HG02571 (cell line): Measurements from ENCODE around the gene TIPARP.
A peak's percentile ranks its signal among the peaks of the same experiment; 100 is the strongest.

ENCODE experiments used
- ATAC-seq: cut with Tn5 transposase; IDR thresholded peaks from one replicate; pipeline ENCODE4 v1.9.1; 2021; ENCODE audit warnings: mild to moderate bottlenecking, moderate library complexity; ENCODE audit not compliant: unreplicated experiment

The TIPARP gene

GRCh38 chr3:156675830-156676767 is 1.7 kb downstream of the TIPARP start:
- no peak for ATAC-seq

- ATAC-seq, result no peak
Measured at GRCh38 chr3:156676768-156677479, 2.5 kb downstream of the TIPARP start.

DNA sequence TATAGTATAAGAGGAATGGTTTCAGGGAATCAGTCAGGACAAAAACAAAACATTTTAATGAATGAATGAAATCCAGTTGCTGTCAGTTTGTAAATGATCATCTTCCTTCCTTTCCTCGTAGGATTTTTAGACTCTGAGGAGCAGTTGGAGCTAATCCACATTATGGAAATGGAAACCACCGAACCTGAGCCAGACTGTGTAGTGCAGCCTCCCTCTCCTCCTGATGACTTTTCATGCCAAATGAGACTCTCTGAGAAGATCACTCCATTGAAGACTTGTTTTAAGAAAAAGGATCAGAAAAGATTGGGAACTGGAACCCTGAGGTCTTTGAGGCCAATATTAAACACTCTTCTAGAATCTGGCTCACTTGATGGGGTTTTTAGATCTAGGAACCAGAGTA is 3.1 kb downstream of the TIPARP start:
- no peak for ATAC-seq

DNA sequence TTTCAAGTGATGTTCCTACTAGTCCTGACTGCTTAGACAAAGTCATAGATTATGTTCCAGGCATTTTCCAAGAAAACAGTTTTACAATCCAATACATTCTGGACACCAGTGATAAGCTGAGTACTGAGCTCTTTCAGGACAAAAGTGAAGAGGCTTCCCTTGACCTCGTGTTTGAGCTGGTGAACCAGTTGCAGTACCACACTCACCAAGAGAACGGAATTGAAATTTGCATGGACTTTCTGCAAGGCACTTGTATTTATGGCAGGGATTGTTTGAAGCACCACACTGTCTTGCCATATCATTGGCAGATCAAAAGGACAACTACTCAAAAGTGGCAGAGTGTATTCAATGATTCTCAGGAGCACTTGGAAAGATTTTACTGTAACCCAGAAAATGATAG is 3.8 kb downstream of the TIPARP start:
- ATAC-seq, result no peak

GRCh38 chr3:156680243-156680914 is 6.0 kb downstream of the TIPARP start:
- ATAC-seq, result no peak

GRCh38 chr3:156681002-156681401 is 6.6 kb downstream of the TIPARP start:
- ATAC-seq, result peak; percentile 67

DNA sequence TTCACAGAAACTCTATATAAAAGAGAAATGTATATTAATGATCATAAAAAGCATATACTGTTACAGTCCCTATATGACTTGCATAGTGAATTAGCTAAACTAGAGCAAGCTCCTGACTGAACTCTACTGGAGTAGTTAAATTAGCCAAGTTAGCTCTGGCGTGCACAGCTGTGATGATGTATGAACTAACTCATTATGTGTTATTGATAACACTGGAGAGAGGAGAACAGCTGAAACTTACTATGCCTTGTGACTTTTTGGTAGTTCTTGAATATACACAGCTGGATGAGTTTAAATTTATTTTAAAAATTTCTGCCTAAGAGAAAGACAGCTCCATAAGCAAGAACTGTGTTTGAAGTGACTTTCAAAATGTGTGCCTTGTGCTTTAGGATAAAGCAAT is 8.1 kb downstream of the TIPARP start:
- no peak for ATAC-seq

DNA sequence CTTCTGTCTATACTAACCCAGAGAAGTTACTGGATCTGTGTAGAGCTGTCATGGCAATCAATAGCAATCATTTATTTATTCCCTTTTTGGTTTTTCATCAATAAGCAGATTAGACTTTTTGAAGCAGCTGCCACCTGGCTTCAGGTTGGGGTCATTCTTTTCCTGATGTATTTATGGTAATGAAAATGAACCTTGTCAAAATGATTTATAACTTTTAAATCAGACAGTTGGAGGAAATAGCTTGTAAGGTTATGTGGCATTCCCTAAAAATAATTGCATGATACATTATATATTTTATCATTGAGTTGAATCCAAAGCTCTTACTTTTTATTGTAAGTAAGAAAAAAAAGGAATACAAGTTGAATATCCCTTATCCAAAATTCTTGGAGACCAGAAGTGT is 8.6 kb downstream of the TIPARP start:
- no peak for ATAC-seq

GRCh38 chr3:156685198-156685597 is 10.8 kb downstream of the TIPARP start:
- peak; percentile 20 for ATAC-seq

DNA sequence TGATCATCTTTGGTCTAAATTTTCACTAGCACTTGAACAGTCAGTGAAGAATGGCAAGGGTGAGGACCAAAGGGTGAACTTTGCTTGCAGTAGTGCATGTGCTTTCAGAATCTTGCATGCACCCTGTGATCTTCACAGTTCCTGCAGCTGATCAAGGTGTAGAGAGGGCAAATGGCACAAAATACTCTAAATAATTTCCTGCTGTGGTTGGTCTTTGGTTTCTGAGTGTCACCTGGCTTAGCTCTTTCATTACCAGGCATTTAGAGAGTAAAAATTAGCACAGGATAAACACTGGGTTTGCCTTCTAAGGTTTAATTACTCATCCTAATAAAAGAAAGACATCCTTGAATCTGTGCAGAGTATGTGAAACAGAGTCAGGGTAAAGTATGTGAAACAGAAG is 11.4 kb downstream of the TIPARP start:
- ATAC-seq, result no peak

GRCh38 chr3:156687023-156687422 is 12.6 kb downstream of the TIPARP start:
- ATAC-seq, result peak; percentile 38

DNA sequence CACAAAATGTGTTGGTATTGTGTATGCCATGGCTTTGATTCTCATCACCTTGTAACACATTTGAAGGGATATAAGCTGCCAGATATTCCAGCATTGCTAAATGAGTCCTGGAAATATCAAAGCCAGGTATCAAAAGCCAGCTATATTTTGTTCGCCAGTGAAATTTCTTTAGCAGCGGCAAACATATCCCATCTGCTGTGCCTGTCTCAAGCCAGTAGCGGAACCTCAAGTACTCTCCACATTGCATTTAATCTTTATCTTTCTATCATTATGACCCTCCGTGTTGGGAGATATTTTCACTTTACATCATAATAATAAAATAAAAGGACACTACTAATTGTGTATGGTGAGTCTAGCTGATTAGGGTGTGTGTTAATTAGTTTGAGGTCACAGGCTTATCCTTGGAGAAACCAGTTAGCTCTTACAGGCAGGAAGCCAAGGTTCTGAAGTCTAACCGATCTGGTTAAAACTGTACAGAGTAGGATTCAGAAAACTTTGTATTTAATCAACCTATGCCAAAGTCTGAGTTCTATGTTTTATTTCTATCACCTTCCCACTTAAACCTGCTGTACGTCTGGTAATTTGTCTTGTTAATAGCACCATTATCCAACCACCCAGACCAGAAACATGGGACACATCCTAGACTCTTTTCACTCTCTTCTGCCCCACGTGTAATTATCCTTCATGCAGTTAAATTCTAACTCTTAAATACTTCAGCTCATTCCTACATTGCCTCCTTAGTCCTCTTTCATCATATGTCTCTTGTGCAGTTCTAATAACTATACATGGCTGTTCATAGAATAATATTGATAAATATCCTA is 14.5 kb downstream of the TIPARP start:
- ATAC-seq, result no peak

DNA sequence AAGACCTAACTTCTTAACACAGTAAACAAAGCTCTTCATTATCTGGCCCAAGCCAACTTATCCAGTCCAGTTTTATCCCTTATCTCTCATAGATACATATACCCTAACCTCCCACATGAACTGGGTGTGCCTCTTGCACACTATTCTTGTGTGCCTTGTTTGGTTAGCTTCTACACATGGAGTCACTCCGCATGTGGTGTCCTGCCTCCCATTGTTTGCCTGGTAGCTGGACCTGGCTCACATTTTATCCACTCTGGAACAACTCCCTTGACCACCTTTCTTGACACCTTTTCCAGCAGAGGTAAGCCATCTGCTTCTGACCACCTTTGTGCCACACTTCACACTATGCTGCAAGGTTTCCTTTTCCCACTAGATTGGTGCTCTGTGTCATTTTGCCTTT is 15.2 kb downstream of the TIPARP start:
- ATAC-seq, result no peak

DNA sequence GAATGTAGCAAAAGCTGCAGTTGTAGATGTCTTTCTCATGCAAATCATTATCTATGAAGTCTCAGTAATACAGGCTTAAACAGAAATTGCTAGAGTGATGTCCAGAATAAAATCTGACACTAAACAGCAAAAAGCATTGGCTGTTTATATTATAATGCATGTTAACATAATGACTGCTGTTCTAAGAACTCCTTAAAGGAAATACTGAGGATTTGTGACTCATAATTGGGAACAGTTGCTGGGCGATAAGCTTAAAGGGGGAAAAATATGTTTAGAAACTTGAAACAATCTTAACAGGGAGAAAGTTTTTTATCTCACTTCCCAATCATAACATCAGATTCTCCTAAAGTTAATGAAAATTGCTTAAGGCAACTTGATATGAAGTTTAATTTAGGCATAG is 17.5 kb downstream of the TIPARP start:
- ATAC-seq, result no peak

- ATAC-seq, result no peak
Measured at GRCh38 chr3:156693166-156693565, 18.8 kb downstream of the TIPARP start.

GRCh38 chr3:156694536-156694935 is 20.1 kb downstream of the TIPARP start:
- no peak for ATAC-seq

GRCh38 chr3:156702367-156702766 is 28.0 kb downstream of the TIPARP start:
- ATAC-seq, result no peak

DNA sequence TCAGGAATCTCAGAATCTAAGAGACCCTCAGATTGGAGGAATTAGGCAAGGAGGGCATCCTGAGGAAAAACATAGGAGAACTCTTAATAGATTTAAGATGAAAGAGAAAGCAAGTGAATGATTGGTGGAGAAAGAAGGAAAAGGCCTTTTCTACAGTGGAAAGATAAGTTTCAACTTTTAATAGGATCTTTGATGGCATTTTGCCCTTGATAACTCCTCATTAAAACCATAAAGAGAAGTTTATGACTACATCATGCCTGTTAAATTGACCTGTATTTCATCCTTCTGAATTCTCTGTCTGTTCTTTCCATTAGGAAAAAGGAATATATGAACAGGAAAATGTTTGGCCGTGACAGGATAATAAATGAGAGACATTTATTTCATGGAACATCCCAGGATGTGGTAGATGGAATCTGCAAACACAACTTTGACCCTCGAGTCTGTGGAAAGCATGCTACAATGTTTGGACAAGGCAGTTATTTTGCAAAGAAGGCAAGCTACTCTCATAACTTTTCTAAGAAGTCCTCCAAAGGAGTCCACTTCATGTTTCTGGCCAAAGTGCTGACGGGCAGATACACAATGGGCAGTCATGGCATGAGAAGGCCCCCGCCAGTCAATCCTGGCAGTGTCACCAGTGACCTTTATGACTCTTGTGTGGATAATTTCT is 30.1 kb downstream of the TIPARP start:
- no peak for ATAC-seq

- peak; percentile 62 for ATAC-seq
Measured at GRCh38 chr3:156705761-156706616, 31.6 kb downstream of the TIPARP start.
